ENCODE data around the gene ABR. TPM values are rescaled to one million over a fixed set of nuclear protein-coding genes. Genes with fewer than 3 reads are reported as not detected.

The ABR gene
- total and polyA plus RNA-seq, 2 of the 8 experiments (the other 6 are each of a cell fraction or from before 2014, with no cell fraction given): 44.8 to 47.2 TPM

DNA sequence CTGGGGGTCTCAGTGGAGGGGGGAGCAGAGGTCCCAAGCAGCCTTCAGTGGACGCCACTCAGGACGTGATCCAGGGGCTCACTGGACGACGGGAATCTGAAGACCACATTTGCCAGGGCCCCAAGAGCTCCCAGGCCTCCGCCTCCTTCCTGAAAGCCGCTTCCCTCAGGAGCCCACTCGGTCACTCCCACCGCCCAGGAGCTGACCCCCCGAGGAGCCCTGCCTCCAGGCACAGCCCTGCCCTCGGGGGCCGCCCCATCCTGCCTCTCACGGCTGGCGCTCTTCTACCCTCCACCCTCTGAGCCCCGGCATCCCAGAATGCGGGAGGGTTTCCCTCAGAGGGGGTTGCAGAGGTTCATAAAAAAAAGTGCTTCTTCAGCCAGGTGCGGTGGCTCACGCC, 158.6 kb downstream of the ABR start (continued):
- TF ChIP-seq, protein P1, sequence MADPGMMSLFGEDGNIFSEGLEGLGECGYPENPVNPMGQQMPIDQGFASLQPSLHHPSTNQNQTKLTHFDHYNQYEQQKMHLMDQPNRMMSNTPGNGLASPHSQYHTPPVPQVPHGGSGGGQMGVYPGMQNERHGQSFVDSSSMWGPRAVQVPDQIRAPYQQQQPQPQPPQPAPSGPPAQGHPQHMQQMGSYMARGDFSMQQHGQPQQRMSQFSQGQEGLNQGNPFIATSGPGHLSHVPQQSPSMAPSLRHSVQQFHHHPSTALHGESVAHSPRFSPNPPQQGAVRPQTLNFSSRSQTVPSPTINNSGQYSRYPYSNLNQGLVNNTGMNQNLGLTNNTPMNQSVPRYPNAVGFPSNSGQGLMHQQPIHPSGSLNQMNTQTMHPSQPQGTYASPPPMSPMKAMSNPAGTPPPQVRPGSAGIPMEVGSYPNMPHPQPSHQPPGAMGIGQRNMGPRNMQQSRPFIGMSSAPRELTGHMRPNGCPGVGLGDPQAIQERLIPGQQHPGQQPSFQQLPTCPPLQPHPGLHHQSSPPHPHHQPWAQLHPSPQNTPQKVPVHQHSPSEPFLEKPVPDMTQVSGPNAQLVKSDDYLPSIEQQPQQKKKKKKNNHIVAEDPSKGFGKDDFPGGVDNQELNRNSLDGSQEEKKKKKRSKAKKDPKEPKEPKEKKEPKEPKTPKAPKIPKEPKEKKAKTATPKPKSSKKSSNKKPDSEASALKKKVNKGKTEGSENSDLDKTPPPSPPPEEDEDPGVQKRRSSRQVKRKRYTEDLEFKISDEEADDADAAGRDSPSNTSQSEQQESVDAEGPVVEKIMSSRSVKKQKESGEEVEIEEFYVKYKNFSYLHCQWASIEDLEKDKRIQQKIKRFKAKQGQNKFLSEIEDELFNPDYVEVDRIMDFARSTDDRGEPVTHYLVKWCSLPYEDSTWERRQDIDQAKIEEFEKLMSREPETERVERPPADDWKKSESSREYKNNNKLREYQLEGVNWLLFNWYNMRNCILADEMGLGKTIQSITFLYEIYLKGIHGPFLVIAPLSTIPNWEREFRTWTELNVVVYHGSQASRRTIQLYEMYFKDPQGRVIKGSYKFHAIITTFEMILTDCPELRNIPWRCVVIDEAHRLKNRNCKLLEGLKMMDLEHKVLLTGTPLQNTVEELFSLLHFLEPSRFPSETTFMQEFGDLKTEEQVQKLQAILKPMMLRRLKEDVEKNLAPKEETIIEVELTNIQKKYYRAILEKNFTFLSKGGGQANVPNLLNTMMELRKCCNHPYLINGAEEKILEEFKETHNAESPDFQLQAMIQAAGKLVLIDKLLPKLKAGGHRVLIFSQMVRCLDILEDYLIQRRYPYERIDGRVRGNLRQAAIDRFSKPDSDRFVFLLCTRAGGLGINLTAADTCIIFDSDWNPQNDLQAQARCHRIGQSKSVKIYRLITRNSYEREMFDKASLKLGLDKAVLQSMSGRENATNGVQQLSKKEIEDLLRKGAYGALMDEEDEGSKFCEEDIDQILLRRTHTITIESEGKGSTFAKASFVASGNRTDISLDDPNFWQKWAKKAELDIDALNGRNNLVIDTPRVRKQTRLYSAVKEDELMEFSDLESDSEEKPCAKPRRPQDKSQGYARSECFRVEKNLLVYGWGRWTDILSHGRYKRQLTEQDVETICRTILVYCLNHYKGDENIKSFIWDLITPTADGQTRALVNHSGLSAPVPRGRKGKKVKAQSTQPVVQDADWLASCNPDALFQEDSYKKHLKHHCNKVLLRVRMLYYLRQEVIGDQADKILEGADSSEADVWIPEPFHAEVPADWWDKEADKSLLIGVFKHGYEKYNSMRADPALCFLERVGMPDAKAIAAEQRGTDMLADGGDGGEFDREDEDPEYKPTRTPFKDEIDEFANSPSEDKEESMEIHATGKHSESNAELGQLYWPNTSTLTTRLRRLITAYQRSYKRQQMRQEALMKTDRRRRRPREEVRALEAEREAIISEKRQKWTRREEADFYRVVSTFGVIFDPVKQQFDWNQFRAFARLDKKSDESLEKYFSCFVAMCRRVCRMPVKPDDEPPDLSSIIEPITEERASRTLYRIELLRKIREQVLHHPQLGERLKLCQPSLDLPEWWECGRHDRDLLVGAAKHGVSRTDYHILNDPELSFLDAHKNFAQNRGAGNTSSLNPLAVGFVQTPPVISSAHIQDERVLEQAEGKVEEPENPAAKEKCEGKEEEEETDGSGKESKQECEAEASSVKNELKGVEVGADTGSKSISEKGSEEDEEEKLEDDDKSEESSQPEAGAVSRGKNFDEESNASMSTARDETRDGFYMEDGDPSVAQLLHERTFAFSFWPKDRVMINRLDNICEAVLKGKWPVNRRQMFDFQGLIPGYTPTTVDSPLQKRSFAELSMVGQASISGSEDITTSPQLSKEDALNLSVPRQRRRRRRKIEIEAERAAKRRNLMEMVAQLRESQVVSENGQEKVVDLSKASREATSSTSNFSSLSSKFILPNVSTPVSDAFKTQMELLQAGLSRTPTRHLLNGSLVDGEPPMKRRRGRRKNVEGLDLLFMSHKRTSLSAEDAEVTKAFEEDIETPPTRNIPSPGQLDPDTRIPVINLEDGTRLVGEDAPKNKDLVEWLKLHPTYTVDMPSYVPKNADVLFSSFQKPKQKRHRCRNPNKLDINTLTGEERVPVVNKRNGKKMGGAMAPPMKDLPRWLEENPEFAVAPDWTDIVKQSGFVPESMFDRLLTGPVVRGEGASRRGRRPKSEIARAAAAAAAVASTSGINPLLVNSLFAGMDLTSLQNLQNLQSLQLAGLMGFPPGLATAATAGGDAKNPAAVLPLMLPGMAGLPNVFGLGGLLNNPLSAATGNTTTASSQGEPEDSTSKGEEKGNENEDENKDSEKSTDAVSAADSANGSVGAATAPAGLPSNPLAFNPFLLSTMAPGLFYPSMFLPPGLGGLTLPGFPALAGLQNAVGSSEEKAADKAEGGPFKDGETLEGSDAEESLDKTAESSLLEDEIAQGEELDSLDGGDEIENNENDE (IDR thresholded peaks at IDR 0.05; ENCODE audit: insufficient replicate concordance, low read length): no peak
- TF ChIP-seq NRF1 (IDR thresholded peaks at IDR 0.05; ENCODE audit: low read depth, low read length): no peak
- TF ChIP-seq GTF2F1 (IDR thresholded peaks at IDR 0.05; ENCODE audit: borderline replicate concordance, low read depth, low read length): no peak
- TF ChIP-seq SRF (IDR thresholded peaks at IDR 0.05; ENCODE audit: low read depth, low read length): no peak
- no peak for TF ChIP-seq EP300 (IDR thresholded peaks at IDR 0.05; ENCODE audit: borderline replicate concordance in 1 of 2, low read depth in 2 of 2, low read length in 2 of 2)
- no peak for TF ChIP-seq CEBPB (IDR thresholded peaks at IDR 0.05; ENCODE audit: low read depth, low read length)
- TF ChIP-seq RNF2 (IDR thresholded peaks at IDR 0.05; ENCODE audit: borderline replicate concordance, low read depth, low read length, missing control alignments, poor library complexity, severe bottlenecking): no peak
